NCI-H2196 treated with DMSO at 0.1 percent for 48 hours (cell line): ENCODE measurements around the gene CHP1.
"Not testable (repeated sequence)": the region's sequence is repeated elsewhere in the genome, so short reads cannot be mapped to it uniquely, and the experiment has no call there.

ENCODE experiments used
- DNase-seq: peaks from one replicate; lab custom pipeline; 2025; ENCODE audit not compliant: unreplicated experiment; lab: John Stamatoyannopoulos, UW

Gene CHP1

DNA sequence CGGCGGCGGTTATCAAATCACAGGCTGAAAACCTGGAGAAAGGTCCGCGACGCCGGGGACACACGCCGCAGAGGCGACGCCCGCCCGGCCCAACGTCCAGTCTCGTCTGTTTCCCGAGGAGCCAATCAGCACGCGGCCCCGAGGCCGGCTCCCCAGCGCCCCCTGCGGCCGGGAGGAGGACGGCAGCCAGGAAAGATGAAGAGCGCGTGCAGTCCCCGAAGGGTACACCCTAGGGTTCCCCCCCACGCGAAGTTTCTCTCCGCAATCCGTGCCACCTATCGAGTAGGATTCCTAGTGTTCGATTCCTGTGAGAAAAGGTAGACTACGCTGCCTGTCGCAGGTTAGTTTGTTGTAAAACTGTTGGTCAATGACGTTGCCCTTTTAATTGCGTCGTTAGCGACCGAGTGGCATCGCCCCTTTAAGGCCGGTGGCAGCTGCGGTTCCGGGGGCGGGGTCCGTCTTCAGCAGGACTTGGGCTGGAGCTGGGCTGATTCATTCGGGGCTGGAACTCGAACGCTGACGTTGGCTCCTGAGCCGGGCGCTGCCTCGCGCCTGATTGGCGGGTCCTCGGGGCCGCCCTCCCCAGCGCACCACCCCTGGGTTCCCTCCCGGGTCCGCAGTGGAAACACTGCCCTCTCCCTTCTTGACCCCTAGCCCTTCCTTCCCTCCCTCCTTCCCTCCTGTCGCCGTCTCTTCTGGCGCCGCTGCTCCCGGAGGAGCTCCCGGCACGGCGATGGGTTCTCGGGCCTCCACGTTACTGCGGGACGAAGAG, at the start of gene CHP1, which contains the start of gene EXD1:
CHP1 (plus strand) TSS at position 619 of the 772 bp plus-strand sequence; CDS start at position 734, 115 bp downstream.
EXD1 (minus strand) TSS at position 108 of the 772 bp plus-strand sequence. CDS start 4,182 bp downstream, outside the sequence.
- peak; percentile 77 for DNase-seq

DNA sequence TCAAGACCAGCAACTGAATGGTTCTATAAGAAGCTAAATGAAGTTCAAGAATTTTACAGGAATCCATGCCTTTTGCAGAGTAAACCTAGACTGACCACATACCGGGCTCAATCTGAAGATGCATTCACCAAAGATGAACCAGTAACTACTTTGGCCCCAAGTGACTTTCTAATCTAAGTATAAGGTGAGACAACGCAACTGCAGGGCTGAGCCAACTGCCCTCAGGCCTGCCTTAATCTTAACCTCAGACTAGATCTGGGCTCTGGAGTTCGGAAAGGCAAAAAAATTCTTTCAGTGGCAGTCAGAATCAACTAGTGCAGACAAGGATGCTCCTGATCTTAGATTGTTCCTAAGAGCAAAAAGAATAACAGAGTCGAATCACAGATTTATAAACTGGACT, 48.8 kb upstream of the CHP1 start:
- DNase-seq, result no peak

DNA sequence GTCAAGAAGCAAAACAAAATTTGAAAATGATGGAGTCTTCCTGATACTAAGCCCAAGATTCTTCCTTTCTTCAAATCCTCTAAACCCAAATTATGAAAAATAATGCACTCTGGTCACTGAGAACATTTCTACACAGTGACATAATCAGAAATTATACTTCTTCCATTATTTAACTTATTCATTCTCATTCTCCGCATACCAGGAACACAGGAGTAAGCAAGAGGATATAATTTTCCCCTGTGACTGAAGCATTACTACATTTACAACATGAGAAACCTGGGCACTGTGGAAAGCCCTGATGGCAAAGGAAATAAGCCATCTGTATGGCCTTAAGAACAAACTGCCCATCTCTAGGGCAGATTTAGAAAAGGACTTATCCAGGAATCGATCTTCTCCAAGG, 47.5 kb upstream of the CHP1 start:
- no peak for DNase-seq

DNA sequence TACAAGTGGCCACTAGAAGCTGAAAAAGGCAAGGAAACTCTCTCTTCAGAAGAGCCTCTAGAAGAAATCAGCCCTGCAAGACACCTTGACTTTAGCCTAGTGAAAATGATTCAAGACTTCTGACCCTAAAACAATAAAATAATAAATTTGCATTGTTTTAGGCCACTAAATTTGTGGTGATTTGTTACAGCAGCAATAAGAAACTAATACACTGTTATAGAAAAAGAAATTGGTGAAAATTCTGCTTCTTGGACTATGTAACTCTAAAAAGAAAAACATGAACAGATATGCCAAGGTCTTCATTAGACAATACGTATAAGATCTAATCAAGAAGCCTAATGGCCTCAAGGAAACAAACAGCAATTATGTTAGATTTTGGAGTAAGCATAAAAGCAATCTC, 36.6 kb upstream of the CHP1 start:
- DNase-seq, result no peak

DNA sequence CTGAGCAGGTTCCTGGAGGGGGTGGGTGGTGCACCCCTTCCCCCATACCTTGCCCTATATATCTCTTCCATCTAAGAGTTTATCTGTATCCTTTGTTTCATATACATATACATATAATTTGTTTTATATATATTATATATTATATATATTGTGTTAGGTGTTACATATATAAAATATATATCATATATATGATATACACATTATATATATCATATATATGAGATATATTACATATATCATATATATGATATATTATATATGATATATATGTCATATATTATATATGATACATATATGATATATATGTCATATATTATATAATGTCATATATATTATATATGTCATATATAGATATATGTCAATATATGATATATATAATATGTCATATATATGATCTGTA, 31.6 kb upstream of the CHP1 start:
- no peak for DNase-seq

DNA sequence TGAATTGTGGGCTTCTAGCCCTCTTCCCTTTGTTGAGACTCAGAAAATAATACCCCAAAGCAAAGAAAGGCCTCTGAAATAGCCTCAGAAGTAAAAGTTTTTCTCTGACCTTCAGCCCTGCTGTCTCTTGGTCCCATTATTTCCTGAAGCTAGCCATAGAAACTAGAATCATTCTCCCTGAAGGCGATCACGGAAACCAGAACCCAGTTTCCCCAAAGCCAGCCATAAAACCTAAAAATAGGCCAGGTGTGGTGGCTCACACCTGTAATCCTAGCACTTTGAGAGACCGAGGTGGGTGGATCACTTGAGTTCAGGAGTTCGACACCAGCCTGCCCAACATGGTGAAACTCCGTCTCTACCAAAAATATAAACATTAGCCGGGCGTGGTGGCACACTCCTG, 27.7 kb upstream of the CHP1 start:
- no peak for DNase-seq

DNA sequence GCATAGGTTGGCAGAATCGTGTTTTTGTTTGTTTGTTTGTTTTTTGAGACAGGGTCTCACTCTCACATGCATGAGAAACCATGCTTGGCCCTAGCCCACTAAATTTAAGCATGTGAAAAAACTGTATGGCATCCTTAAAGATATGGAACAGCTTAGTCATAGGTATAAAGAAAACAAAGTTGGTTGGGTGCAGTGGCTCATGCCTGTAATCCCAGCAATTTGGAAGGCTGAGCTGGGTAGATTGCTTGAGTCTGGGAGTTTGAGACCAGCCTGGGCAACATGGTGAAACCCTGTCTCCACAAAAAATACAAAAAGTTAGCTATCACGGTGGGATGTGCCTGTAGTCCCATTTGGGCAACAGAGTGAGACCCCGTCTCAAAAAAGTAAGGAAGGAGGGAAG, 25.8 kb upstream of the CHP1 start:
- DNase-seq, result no peak

DNA sequence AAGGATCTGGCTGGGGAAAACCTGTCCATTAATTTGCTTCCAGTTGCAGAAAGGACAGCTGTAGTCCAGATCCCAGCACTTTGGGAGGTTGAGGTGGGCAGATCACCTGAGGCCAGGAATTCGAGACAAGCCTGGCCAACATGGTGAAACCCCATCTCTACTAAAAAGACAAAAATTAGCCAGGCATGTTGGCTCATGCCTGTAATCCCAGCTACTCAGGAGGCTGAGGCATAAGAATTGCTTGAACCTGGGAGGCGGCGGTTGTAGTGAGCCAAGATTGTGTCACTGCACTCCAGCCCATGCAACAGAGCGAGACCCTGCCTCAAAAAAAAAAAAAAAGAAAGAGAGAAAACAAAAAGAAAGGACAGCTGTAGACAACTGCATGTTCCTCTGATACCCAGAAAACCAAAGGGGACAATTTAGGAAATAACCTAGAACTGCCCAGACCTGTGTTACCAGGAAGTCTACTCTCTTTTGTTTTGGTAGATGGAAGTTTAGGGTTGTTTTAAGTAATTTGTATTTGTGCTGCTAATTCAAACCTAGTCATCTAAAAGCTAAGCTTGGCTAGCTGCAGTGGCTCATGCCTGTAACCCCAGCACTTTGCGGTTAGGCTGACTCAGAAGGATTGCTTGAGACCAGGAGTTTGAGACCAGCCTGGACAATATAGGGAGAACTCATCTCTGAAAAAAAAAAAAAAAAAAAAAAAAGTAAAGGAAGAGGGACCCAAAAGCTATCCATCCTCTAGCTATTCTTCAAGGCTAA, 23.2 kb upstream of the CHP1 start:
- DNase-seq, result no peak

DNA sequence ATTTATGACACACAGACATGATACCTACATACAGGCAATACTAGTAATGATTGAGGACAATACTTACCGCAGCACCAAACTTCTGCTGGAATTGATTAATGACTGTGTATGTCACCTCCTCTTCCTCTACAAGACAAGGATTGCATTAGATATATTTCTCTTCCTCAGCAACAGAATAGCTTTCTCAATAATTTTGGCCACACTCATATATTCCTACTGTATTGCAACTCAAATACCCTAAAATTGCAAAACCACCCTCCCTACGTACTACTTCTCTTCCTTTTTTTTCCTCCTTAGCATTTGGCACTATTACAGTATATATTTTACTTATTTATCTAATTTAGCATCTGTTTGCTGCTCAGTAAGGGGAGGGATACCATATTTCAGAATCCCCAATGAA, 15.4 kb upstream of the CHP1 start:
- no peak for DNase-seq

DNA sequence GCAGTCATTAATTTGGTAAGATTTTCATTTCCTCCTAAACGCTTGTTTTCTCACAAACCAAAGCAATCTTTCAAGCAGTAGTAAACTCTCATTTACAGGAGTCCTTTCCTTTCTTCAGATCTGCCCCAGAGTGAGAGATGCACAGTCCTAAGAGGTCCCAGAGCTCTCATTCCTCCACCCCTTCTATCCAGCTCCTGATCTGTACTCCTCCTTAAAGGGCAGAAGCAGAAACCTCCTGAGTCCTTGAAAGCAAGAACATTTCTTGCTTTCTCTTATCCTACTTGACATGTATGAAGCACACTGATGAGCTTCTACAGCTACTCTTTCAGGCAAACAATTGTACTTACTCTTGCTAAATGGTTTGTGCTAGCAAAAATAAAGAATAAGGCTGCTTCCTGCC, 12.2 kb upstream of the CHP1 start:
- DNase-seq, result no peak

DNA sequence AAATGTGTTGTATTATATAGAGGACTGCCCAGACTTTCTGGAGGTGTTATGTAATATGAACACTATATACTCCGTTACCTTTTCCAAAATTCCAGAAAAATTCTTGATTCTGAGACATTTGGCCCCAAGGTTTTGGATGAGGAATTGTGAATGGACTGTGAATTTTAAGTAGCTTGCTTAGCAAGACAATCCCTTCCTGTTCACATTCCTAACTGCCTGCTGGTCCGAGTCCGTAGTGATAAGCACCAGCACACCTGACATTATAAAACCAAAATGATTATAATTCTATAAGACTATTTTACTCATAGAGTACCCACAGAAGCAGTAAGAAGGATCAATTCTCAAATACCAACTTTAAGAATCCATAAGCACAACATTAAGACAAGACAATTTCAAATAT, 11.7 kb upstream of the CHP1 start:
- DNase-seq, result no peak

DNA sequence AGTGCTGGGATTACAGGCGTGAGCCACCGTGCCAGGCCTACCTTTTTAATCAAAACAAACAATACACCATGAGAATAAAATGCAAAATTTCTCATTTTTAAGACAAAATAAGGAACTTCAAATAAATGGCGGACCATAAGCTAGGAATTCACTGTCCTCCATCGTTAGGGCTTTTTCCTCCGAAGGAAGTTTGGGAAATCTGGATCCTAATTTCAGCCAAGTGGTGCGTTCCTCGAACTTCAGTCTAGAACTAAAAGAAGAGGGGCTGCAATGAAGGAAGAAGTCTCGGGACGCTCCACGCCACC, 771 bp upstream of the CHP1 start:
- no peak for DNase-seq

DNA sequence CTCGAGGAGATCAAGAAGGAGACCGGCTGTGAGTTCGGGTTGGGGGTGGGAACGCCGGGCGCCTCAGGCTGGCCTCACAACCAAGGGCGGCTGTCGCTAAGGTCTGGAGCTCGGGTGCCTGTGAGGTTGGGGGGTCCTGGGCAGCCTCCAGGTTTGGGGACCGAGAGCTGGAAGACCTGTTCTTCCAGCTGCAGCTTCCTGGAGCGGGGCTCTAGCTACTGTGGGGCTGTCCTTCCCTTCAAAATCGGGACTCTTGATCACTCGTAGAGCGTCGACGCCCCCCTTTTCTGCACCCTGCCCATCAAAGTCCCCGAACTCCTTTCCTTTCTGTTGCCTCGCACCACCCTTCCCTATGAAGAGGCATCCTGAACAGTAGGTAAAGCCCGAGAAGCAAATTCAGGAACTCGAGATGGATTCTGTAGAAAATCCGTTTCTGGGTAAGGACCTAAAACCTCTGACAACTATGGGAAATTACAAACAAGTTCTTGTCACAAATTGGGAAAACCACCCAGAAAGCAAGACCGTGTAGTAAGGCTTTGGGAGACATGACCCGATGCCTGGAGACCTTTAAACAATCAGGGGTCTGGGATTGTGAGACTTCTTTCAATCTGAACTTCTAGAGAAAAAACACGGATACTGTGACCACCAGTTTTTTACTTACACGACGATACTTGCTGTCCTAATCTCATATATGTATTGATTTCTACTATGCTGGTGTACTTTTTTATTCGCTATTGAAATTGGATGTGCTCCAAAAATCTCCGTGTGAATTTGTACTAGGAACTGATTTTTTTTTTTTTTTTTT, 556 bp downstream of the CHP1 start:
- no peak for DNase-seq

DNA sequence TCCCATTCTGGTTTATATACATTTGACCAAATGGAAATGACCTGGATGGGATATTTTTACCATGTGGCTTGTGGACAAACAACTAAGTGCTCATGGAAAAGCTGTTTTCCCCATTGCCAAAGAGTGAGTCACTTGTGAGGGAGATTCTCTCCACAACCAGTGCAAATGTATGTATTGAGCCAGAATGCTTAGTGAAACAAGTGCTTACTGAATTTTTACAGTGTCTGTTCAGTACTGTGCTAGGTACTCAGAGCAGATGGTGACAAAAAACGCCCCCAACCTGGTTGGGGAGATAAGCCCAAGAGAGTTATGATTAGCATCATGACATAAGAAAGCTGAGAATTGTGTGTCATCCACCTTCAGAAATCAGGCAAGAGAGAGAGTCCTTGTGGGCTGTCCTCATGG, 2.3 kb downstream of the CHP1 start:
- DNase-seq, result no peak

DNA sequence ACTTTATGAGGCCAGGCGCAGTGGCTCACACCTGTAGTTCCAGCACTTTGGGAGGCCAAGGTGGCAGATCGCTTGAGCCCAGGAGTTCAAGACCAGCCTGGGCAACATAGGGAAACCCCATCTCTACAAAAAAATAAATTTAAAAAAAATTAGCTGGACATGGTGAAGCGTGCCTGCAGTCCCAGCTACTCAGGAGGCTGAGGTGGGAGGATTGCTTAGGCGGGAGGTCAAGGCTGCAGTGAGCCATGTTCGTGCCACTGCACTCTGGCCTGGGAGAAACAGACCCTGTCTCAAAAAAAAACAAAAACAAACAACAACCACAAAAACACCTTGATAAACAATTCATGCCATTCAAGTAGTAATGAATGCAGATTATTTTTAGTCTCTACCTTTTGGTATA, 4.2 kb downstream of the CHP1 start:
- DNase-seq, result not testable (repeated sequence)

DNA sequence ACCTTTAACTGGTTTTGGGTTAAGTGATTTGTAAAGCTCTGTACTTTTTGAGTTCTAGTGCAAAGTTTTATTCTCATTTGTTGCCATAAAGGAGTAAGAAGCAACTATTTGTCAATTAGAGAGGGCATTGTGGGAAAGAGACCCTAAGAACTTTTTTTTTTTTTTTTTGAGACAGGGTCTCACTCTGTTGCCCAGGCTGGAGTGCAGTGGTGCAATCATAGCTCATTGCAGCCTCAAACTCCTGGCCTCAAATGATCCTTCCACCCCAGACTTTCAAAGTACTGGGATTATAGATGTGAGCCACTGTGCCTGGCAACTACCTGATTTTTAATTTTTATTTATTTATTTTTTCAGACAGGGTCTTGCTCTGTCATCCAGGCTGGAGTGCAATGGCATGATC, 4.9 kb downstream of the CHP1 start:
- no peak for DNase-seq

DNA sequence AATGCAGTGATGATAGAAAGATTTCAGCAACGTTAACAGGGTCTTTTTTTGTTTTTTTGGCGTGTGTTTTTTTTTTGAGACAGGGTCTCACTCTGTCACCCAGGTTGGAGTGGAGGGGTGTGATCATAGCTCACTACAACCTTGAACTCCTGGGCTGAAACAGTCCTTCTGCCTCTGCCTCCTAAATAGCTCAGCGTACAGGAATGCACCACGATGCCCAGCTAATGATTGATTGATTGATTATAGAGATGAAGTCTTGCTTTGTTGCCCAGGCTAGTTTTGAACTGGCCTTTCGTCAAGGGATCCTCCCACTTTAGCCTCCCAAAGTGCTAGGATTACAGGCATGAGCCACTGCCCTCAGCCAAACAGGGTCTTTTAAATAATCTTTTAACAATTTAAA, 7.0 kb downstream of the CHP1 start:
- no peak for DNase-seq

DNA sequence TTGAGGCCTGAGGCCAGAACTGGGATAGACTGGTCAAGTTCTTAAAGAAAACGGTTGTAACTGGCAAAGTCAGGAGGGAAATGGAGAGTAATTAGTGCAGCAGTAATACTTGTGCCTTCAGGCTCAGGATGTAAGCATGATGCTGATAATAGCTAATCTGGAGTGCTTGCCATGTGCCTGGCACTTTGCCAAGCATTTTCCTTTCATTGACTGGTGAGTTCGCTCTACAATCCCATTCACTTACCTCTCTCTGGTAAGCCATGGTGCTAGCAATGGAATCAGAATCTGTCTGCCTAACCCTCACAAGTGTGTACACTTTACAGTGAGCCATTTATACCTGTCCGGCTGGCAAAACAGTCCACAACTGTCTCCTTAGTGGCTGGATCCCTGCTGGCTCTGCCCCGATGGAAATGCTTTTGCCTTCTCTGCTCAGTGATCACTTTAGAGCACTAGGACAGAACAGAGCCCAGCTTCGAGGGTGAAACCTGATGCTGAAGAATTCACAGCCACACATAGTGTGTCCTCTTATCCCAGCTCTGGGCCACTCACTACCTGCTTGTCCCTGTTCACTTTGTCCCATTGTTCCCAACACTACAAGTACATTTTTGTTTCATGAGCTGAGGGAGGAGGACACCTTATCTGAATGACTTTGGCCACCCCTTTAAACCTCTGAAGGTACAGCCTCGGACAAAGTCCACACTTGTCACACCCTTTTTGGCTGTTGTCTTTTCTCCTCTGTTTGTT, 10.3 kb downstream of the CHP1 start:
- peak; percentile 11 for DNase-seq

DNA sequence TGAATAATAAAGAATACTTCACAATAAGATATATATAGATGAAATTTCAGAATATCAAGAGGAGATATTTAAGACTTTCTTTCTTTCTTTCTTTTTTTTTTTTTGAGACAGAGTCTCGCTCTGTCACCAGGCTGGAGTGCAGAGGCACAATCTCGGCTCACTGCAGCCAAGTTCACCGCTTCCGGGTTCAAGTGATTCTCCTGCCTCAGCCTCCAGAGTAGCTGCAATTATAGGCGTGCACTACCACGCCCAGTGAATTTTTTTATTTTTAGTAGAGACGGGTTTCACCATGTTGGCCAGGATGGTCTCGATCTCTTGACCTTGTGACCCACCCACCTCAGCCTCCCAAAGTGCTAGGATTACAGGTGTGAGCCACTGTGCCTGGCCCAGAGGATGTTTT, 19.7 kb downstream of the CHP1 start:
- not testable (repeated sequence) for DNase-seq

DNA sequence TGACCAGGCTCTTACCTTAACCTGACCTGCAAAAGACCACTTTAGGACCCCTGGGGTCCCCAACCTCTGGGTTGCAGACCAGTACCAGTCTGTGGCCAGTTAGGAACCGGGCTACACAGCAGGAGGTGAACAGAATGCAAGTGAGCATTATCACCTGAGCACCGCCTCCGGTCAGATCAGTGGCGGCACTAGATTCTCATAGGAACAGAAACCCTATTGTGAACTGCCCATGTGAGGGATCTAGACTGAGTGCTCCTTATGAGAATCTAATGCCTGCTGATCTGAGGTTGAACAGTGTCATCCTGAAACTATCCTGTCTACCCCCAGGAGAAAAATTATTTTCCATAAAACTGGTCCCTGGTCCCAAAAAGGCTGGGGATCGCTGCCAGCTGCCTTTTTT, 20.3 kb downstream of the CHP1 start:
- no peak for DNase-seq

DNA sequence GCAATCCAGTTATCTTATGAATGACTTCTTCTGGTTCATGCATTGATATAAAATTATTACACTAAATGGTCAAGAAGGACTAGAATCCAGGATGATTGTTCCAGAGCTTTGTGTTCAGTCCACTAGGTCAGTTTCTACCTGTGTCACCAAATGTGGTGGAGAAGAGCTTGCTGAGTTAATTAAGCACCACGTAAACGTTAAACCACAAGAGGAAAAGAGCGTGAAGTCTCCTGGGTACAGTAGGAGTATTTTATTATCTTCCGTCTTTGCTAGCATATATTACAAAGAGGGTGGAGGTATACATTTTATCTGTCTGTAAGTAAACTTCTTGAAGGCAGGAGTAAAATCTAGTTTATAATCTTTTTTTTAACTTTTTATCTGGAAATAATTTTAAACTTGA, 23.5 kb downstream of the CHP1 start:
- no peak for DNase-seq
